GM08714 (cell line): ENCODE measurements around the gene WASHC2C.
"Not testable (repeated sequence)": the region's sequence is repeated elsewhere in the genome, so short reads cannot be mapped to it uniquely, and the experiment has no call there.

Experiments used
- H3K4me3 ChIP-seq: fragments of 200-500 bp; sonication (Bioruptor generic); 2 replicates; pipeline ENCODE4 v1.5.1; 2014; ENCODE audit warnings: mild to moderate bottlenecking, low read length, inconsistent platforms

WASHC2C gene

DNA sequence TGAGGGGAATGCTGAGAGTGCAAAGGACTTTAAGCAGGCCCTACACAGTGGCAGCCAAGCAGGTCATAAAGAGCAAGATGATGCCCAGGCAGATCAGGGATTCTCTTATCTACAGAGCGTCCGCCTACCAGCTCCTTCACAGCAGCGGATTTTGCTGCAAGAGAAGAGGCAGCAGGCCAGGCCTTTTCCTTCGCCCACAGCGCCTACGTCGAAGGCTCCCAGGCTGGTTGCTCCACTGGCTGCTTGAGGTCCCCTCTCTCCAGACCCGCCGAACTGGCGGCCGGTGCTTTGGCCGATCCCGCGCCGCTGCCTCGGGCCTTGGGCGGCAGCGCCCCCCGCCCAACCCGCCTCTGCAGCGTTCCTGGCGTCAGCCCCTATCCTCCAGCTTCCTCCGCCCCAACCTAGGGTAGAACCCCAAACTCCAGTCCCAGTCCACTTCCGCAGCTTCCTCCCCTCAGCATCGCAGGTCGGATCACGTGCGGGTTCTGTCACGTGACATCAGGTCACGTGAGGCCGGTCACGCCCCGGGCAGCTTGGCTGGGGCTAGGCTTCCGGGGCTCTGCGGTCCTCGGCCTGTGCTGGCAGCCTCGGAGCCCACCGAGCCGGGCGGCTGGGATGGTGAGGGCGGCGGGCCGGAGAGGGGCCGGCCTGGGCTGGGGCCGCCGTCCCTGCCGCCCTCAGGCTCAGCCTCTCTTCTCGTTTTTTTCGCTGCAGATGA is at the start of gene WASHC2C:
Gene WASHC2C, plus strand, starts transcription at position 564 of the 718 bp plus-strand sequence. Its CDS starts 52 bp downstream, at position 616.
- H3K4me3 ChIP-seq, result peak within 1 kb of the TSS; percentile 91; the same call in 1 of the 2 replicates

DNA sequence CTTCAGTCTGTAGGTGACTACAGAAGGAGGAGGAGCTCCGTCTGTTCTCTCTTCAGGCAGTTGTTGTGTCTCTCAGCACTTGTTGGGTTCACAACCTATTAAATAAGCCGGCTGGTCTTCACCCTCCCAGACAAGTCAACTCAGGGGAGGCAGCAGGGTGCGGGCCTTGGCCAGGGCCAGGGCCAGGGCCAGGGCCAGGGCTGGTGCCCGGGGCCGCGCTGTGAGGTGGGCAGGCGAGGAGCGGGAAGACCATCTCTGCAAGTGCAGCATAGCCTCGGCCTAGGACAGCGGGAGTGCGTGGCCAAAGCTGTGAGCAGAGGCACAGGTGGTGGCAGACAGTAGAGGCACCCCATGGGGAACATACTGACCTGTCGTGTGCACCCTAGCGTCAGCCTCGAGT is 48.6 kb upstream of the WASHC2C start:
- not testable (repeated sequence) for H3K4me3 ChIP-seq

GRCh38 chr10:45710200-45710796 is 16.8 kb upstream of the WASHC2C start:
- H3K4me3 ChIP-seq, result not testable (repeated sequence)

- not testable (repeated sequence) for H3K4me3 ChIP-seq
Observed at GRCh38 chr10:45711223-45711622, 15.8 kb upstream of the WASHC2C start.

GRCh38 chr10:45717053-45717452 is 10.0 kb upstream of the WASHC2C start:
- H3K4me3 ChIP-seq, result not testable (repeated sequence)

DNA sequence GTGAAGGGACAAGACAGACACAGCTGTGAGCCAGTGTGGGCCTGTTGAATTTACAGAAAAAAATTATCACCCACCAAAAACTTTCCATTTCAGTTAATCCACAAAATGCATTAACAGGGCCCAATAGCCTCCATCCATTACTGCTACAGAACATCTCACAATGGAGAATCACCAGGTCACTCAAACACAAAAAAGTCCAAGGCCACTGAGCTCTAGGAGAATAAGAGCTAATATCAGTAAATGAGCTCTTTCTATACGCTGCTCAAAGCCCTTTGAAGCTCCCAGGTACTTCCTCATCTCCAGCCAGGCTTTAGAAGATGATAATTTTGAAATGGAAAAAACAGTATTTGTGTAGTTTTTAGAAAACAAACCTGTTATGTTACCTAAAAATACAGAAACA is 9.4 kb upstream of the WASHC2C start:
- H3K4me3 ChIP-seq, result not testable (repeated sequence)

DNA sequence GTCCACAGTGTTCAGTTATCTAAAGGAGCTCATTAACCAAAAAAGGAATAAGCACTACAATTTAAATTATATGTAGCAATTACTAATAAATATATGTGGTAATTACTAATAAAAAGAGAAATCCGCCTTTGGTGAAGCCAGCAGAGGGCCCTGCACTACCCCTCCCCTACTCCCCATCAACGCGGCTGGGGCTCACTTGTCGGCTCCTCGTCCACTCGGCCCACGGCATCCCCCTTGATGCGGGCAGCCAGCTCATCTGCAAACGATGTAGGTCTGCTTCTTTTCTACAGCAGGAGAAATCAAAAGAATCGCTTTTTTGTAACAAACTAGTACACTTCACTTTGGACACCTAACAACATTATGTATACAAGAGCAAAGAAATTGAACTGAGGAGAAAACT is 5.6 kb upstream of the WASHC2C start:
- not testable (repeated sequence) for H3K4me3 ChIP-seq

- not testable (repeated sequence) for H3K4me3 ChIP-seq
Observed at GRCh38 chr10:45723851-45724250, 3.2 kb upstream of the WASHC2C start.

- H3K4me3 ChIP-seq, result peak overlapping the region; percentile 91; the same call in 1 of the 2 replicates
Observed at GRCh38 chr10:45727421-45727965, 427 bp downstream of the WASHC2C start.

- not testable (repeated sequence) for H3K4me3 ChIP-seq
Observed at GRCh38 chr10:45734449-45734848, 7.4 kb downstream of the WASHC2C start.

DNA sequence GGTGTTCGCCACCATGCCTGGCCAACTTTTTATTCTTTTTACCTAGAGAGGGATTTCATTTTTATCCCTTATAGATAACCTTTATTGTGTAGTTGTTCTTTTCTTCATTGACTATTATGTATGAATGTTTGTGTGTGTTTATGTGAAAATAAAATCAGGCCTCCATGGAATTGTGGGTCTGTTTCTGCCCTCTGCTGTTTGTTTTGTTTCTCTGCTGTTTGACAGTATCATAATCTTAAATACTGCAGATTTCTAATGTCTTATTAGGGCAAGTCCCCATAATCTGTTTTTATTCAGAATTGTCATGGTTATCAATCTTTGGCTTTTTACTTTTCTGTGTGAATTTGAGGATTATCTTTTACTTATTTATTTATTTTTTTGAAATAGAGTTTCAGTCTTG is 7.8 kb downstream of the WASHC2C start:
- H3K4me3 ChIP-seq, result not testable (repeated sequence)

GRCh38 chr10:45741559-45741958 is 14.5 kb downstream of the WASHC2C start:
- H3K4me3 ChIP-seq, result not testable (repeated sequence)

- not testable (repeated sequence) for H3K4me3 ChIP-seq
Observed at GRCh38 chr10:45742014-45742413, 14.9 kb downstream of the WASHC2C start.

DNA sequence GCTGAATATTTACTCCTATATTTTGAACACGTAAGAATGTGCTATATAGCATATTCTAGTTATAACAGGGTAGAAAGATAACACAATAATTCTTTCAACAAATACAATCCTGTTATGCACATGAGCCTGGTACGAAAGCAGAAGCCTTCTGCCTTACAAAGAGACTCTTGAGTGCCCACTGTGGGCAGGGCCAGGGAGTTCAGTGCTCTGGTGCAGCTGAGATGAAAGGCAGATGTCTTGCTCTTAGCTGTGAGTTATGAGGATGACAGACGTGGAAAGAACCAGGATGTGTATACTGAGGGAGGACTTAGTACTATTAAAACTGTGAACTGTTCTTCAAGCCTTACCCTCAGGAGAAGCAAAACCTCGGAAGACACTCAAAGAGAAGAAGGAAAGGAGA is 24.1 kb downstream of the WASHC2C start:
- H3K4me3 ChIP-seq, result not testable (repeated sequence)

GRCh38 chr10:45752210-45752609 is 25.1 kb downstream of the WASHC2C start:
- not testable (repeated sequence) for H3K4me3 ChIP-seq

DNA sequence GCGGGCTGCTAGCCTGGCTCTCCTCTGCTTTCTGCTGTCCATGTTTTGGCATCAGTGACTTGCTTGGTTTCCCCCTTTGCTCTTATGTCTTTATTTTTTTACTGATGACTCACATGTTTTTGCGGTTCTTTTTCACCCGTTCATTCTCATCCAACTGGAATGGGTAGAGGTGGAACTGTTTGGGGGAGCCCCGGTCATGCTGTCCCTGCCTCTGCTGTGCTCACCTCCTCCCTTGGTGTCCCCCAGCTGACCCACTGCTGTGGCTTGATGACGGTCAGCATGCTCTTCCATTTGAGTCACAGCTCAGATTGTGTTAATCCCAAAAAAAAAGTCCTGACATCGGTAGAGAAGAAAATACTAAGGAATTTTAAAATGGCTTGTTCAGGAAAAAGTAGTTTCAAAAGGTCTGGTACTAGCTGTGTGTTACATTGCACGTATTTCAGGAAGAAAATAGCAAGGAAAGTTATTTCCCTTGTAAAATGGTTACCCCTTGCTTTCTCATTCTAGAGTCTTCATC is 27.0 kb downstream of the WASHC2C start:
- H3K4me3 ChIP-seq, result not testable (repeated sequence)

DNA sequence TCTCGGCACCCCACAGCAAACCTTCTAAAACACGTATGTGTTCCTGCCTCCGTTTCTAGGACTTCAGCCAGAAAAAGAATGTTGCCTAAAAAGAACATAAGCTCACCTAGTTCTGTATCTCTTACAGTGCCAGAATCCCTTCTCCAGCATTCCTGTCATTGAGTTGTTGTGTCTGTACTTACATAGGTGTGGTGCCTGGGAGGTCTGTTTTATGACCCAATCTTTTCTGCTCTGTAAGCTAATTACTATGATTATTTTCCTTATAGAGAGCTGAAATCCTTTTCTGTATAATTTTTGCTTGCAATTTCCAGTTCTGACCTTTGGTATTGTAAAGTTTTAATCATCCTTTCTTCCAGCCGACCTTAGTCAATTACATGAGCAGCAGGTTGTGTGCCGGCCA is 28.0 kb downstream of the WASHC2C start:
- not testable (repeated sequence) for H3K4me3 ChIP-seq

- H3K4me3 ChIP-seq, result not testable (repeated sequence)
Observed at GRCh38 chr10:45756065-45756464, 29.0 kb downstream of the WASHC2C start.

DNA sequence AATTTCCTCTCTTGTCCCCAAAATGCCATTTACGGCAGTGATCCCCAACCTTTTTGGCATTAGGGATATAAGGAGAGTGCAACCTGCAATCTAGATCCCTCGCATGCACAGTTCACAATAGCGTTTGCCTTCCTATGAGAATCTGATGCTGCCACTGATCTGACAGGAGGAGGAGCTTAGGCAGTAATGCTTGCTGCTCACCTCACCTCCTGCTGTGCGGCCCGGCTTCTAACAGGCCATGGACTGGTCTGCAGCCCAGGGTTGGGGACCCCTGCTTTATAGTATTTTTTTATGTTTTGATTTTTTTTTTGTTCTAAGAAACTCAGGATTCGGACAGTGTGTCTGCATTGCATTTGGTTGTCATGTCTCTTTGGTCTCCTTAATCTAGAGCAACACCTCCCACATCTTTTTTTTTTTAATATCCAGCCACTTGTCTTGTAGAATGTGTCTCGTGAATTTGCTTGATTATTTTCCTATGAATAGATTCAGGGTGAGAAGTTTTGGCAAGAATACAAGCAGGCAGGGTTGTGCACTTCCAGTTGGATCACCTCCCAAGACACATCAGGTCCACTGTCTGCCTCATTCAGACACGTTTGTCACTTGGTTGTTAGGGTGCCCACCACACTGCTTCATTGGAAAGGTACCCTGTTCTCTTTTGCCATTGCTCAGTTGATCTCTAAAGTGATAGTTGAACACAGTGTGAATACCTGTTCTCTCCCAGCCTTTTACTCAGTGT is 30.8 kb downstream of the WASHC2C start:
- not testable (repeated sequence) for H3K4me3 ChIP-seq

GRCh38 chr10:45761622-45762021 is 34.6 kb downstream of the WASHC2C start:
- not testable (repeated sequence) for H3K4me3 ChIP-seq

DNA sequence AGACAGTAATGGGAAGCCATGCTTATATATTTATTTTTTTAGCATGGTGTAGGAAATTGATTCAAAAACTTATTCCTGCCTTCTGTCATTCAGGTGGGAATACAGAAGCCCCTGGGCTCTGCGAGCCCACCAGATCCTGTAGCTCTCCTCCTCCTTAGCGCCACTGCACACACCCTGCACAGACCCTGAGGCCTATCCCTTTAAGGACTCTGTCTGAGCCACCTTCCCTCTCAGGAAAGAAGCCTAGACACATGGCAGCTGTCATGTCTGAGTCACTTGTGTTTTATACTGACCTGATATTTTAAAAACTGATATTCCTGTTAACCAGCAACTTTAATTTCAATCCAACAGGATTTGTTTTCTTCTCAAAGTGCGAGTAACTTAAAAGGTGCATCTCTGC is 36.0 kb downstream of the WASHC2C start:
- H3K4me3 ChIP-seq, result not testable (repeated sequence)

GRCh38 chr10:45768334-45768733 is 41.3 kb downstream of the WASHC2C start:
- not testable (repeated sequence) for H3K4me3 ChIP-seq
